HFF-Myc (cell line): ENCODE data around the gene SNRPB2.

Experiments used
- DNase-seq: peaks from one replicate; pipeline ENCODE4 v3.0.0-alpha.2; 2011; ENCODE audit warnings: low read depth; ENCODE audit errors: extremely low read depth
- H3K4me3 ChIP-seq: replicated peaks from 2 replicates; pipeline ENCODE4 v1.5.1; 2011; ENCODE audit warnings: low read depth, mild to moderate bottlenecking, control low read depth, low read length
- TF ChIP-seq, protein P1 (sequence below): IDR thresholded peaks from 2 replicates; pipeline ENCODE4 v1.5.1; 2012; ENCODE audit warnings: mild to moderate bottlenecking, low read depth, low read length, control low read depth; ENCODE audit errors: missing control alignments

The SNRPB2 gene

DNA sequence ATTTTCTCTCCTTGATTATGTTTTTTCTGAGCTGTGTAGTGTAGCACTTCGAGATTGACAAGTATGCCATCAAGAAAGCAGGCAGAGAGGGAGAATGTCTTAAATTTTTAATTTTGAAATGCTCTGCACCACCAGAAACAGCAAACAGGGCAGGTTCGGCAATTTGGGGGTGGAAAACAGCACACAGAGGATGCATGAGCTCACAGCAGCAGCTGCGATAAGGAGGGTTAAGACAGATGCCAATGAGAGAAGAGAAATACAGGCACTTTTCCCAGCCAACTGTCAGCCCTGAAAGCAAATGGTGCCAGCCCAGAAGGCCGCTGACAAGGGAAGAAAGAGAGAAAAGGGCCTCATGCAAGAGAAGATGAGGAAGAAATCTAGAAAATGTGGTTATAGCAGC is 15.1 kb upstream of the SNRPB2 start:
- TF ChIP-seq, protein P1, sequence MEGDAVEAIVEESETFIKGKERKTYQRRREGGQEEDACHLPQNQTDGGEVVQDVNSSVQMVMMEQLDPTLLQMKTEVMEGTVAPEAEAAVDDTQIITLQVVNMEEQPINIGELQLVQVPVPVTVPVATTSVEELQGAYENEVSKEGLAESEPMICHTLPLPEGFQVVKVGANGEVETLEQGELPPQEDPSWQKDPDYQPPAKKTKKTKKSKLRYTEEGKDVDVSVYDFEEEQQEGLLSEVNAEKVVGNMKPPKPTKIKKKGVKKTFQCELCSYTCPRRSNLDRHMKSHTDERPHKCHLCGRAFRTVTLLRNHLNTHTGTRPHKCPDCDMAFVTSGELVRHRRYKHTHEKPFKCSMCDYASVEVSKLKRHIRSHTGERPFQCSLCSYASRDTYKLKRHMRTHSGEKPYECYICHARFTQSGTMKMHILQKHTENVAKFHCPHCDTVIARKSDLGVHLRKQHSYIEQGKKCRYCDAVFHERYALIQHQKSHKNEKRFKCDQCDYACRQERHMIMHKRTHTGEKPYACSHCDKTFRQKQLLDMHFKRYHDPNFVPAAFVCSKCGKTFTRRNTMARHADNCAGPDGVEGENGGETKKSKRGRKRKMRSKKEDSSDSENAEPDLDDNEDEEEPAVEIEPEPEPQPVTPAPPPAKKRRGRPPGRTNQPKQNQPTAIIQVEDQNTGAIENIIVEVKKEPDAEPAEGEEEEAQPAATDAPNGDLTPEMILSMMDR: no peak
- no peak for DNase-seq
- H3K4me3 ChIP-seq: no peak overlapping the region

DNA sequence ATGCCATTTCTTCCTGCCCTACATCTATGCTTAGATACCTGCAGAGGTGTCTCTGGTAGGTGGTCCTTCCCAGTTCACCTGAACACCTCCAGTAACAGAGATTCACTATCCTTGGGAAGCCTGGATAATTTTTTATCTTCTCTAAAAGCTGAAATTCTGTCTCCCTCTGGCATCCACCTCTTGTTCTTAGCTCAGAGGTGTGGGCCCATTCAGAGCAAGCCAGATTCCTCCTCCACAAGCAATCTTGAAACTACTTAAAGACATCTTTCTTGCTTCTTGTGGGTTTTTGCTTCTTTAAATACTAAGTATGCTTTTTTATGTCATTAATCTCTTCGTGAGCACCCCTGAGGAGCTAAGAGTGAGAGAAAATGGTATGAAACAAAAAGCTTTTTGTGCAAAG is 10.4 kb upstream of the SNRPB2 start:
- H3K4me3 ChIP-seq: no peak overlapping the region
- no peak for DNase-seq

DNA sequence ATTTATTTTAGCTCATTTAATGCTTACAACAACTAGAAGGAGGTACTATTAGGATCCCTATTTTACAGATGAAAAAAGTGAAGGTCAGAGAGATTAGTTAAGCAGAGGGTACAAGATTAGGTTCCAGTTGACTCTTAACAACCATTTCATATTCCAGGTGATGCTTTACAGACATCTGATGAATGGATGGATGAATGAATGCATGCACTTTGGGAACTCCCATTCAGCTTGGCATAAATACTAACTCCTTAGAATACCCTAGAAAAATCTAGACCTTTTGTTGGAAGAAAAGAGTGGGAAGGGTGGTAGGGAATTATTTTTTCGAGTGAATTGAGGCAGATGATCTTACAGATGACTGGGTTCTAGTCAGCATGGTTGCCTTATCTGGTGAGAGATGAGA is 746 bp upstream of the SNRPB2 start:
- TF ChIP-seq, protein P1: no peak
- H3K4me3 ChIP-seq: no peak overlapping the region
- no peak for DNase-seq

More for the DNA sequence above, 10.4 kb upstream of the SNRPB2 start:
- TF ChIP-seq, protein P1: no peak

DNA sequence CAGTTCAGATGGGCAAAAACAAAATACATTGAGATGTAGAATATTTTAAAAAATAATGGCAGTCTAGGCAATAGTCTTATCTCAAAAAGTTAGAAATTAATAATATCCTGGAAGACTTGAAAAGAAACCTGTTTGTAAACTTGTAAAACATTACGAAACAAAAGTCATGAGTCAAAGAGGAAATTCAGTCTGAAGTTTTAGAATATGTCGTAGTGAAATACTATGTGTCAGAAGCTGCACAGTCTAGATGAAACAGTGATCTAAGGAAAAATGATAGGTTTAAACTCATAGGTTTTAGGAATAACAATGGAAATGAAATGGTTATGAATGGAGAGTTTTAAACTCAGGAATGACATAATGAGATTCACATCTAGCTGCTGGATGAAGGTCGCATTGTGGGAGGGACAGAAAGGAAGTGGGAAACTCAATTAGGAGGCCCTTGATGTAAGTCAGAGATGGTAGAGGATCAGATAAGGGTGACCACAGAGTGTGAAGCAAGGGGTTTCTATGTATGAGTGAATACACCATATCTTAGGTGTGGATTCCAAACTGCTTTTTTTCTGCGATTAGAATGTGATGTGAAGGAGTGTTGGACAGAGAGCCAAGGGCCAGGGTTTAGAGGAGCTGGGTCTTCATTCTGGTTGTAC is 2.8 kb downstream of the SNRPB2 start:
- TF ChIP-seq, protein P1: no peak
- no peak overlapping the region for H3K4me3 ChIP-seq
- DNase-seq: no peak

DNA sequence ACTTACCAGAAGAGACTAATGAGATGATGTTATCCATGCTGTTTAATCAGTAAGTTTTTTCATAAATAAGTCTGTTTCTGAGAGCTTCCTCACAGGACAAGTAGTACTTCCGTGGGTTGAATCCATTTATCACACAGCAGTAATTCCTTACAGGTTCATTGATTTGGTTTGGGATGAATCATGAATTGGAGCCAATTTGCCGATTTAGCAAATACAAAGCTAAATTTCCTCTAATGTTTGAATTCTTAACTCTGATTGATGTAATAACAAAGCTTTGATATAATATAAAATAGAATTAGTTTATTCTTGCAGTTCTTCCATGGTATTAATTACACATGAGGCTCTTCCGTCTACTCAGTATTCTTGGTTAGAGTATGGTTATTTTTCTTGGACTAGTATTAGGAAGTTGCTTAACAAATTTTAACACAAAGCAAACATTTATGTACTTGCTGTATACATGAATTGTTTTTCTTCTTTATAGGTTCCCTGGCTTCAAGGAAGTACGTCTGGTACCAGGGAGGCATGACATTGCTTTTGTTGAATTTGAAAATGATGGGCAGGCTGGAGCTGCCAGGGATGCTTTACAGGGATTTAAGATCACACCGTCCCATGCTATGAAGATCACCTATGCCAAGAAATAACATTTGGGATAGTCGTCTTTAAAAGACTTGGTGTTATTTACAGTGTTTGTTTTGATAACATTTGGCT is 10.7 kb downstream of the SNRPB2 start:
- no peak overlapping the region for H3K4me3 ChIP-seq
- no peak for DNase-seq
- TF ChIP-seq, protein P1: no peak

DNA sequence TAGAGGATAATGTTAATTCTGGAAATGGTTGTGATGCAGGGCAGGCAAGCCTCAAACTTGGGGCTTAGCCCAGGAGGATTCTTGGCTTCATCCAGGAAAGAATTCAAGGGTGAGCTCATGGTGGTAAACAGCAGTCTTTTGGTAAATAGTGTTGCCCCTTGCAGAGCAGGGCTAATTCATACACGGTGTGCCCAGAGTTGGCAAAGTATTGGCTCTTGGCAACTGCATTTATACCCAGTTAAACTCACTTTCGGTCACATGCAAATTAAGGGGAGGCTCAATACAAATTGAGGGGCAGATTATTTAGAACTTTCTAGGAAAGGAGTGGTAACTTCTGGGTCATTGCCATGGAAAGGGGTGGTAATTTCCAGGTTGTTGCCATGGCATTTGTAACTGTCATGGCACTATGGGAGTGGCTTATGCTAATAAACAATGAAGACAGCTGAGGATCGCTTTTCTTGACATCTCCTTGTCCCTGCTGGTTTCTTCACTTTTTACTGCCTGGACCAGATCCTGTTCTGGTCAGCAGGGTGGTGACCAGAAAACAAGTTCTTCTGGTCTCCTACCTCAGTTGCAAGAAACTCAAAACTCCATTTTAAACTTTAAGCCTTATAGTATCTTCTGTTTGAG is 14.5 kb downstream of the SNRPB2 start:
- DNase-seq: no peak
- TF ChIP-seq, protein P1: no peak
- no peak overlapping the region for H3K4me3 ChIP-seq
